Peyer's patch (tissue), 4 donors: Measurements from ENCODE around the gene TSPAN9.

Source experiments
- POLR2A ChIP-seq, 2 donors: fragments of 450-650 bp; IDR thresholded peaks; one replicate each; pipeline ENCODE4 v1.5.1; 2017; ENCODE audit warnings: antibody characterized with exemption in 2 of 2, mild to moderate bottlenecking in 2 of 2, moderate library complexity in 2 of 2
- TF ChIP-seq, protein P1 (sequence below), 6 experiments: fragments of 450-650 bp in 4 of 6; fragments of 200-600 bp in 2 of 6; sonication (generic) in 1 of 6; IDR thresholded peaks; one replicate each; pipeline ENCODE4 v1.5.1; 2017 to 2019; ENCODE audit warnings: antibody characterized with exemption in 6 of 6, mild to moderate bottlenecking in 3 of 6, moderate library complexity in 1 of 6

DNA sequence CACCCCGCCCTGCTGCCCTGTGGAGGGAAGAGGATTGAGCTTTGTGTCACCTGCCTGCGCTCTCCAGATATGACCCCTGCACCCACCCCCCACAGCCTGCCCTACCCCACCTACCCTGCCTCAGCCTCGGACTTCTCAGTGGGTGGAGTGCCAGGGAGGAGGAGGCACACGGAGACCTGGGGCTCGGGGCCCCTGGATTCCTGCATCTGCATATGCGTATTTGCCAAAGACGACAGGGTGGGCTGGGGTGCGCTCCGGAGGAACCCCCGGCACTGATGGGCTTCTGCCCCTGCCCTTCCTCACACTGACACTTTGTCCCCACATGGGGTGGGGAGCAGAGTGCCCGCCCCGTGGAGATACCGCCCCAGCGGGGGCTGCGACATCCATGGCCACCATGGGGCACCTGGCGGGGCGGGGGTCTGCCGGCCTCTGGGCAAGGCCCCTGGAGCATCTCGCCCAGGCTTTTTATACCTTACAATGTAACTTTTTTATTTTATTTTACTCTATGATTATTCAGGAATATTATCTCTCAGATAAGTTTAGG lies 206.0 kb downstream of the TSPAN9 start:
- TF ChIP-seq, protein P1, sequence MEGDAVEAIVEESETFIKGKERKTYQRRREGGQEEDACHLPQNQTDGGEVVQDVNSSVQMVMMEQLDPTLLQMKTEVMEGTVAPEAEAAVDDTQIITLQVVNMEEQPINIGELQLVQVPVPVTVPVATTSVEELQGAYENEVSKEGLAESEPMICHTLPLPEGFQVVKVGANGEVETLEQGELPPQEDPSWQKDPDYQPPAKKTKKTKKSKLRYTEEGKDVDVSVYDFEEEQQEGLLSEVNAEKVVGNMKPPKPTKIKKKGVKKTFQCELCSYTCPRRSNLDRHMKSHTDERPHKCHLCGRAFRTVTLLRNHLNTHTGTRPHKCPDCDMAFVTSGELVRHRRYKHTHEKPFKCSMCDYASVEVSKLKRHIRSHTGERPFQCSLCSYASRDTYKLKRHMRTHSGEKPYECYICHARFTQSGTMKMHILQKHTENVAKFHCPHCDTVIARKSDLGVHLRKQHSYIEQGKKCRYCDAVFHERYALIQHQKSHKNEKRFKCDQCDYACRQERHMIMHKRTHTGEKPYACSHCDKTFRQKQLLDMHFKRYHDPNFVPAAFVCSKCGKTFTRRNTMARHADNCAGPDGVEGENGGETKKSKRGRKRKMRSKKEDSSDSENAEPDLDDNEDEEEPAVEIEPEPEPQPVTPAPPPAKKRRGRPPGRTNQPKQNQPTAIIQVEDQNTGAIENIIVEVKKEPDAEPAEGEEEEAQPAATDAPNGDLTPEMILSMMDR (IDR thresholded peaks at IDR 0.05): no peak
- TF ChIP-seq POLR2A (IDR thresholded peaks at IDR 0.05): no peak
